K562 (cell line): ENCODE results near the gene NXN.
"Not testable (repeated sequence)": the region's sequence is repeated elsewhere in the genome, so short reads cannot be mapped to it uniquely, and the experiment has no call there.

Experiments used
- CAMTA2 ChIP-seq: fragments of 250-450 bp; sonication (Bioruptor Pico); conservative IDR thresholded peaks from 2 replicates; pipeline ENCODE4 v1.5.1; 2022
- CREB5 ChIP-seq: fragments of 250-450 bp; sonication (Bioruptor Pico); IDR thresholded peaks from 2 replicates; pipeline ENCODE4 v1.5.0; 2020; ENCODE audit warnings: mild to moderate bottlenecking
- HDGF ChIP-seq: fragments of 450-650 bp; IDR thresholded peaks from 2 replicates; pipeline ENCODE4 v1.6.1; 2016
- IRF9 ChIP-seq: fragments of 450-650 bp; IDR thresholded peaks from 2 replicates; pipeline ENCODE4 v1.6.1; 2016; ENCODE audit warnings: missing biosample characterization, missing genetic modification characterization
- NR1H2 ChIP-seq: sonication (generic); formaldehyde crosslinking; IDR thresholded peaks from 2 replicates; pipeline ENCODE4 v1.4.0; 2020; ENCODE audit warnings: mild to moderate bottlenecking, missing genetic modification reagents
- PRDM10 ChIP-seq: fragments of 450-650 bp; IDR thresholded peaks from 2 replicates; pipeline ENCODE4 v1.6.1; 2018; ENCODE audit not compliant: partially characterized antibody
- RFX5 ChIP-seq: IDR thresholded peaks from 2 replicates; pipeline ENCODE4 v1.6.1; 2011; ENCODE audit warnings: low read depth, mild to moderate bottlenecking, improper control_type of control experiment, low read length
- SMAD3 ChIP-seq: fragments of 450-650 bp; formaldehyde crosslinking; conservative IDR thresholded peaks from 2 replicates; pipeline ENCODE4 v1.4.0; 2020; ENCODE audit warnings: mild to moderate bottlenecking
- SP2 ChIP-seq: IDR thresholded peaks from 2 replicates; pipeline ENCODE4 v1.6.1; 2011; ENCODE audit warnings: mild to moderate bottlenecking, low read depth, low read length, moderate library complexity; ENCODE audit not compliant: poor library complexity, severe bottlenecking; ENCODE audit errors: extremely low read depth
- SREBF1 ChIP-seq: fragments of 150-350 bp; IDR thresholded peaks from 2 replicates; pipeline ENCODE4 v1.6.1; 2014; ENCODE audit warnings: antibody characterized with exemption, low read depth, low read length, borderline replicate concordance
- ZBTB7A ChIP-seq: IDR thresholded peaks from 2 replicates; pipeline ENCODE4 v1.6.1; 2011; ENCODE audit warnings: low read depth, mild to moderate bottlenecking, low read length, moderate library complexity, borderline replicate concordance; ENCODE audit not compliant: control insufficient read depth
- ZNF592 ChIP-seq: fragments of 450-650 bp; IDR thresholded peaks from 2 replicates; pipeline ENCODE4 v1.6.1; 2017; ENCODE audit warnings: antibody characterized with exemption, mild to moderate bottlenecking

- not testable (repeated sequence) for TF ChIP-seq CREB5 (CRISPR knock-in tag); CAMTA2 (CRISPR knock-in tag); SMAD3 (CRISPR knock-in tag); RFX5; NR1H2; IRF9 (tag); SP2; HDGF; SREBF1; ZNF592; ZBTB7A; PRDM10
Measured at GRCh38 chr17:805886-806285, 173.7 kb downstream of the NXN start.
